HG02642 (cell line): ENCODE results near the gene PCDHB7.
"Not testable (repeated sequence)": the region's sequence is repeated elsewhere in the genome, so short reads cannot be mapped to it uniquely, and the experiment has no call there.

Source experiments
- ATAC-seq: cut with Tn5 transposase; IDR thresholded peaks from one replicate; pipeline ENCODE4 v1.9.1; 2021; ENCODE audit warnings: mild to moderate bottlenecking; ENCODE audit not compliant: unreplicated experiment, poor library complexity

Gene PCDHB7

GRCh38 chr5:141179371-141179770 lies 6.9 kb downstream of the PCDHB7 start:
- not testable (repeated sequence) for ATAC-seq

- ATAC-seq = not testable (repeated sequence)
These were observed 7.4 kb downstream of the PCDHB7 start for GRCh38 chr5:141179876-141180275.

DNA sequence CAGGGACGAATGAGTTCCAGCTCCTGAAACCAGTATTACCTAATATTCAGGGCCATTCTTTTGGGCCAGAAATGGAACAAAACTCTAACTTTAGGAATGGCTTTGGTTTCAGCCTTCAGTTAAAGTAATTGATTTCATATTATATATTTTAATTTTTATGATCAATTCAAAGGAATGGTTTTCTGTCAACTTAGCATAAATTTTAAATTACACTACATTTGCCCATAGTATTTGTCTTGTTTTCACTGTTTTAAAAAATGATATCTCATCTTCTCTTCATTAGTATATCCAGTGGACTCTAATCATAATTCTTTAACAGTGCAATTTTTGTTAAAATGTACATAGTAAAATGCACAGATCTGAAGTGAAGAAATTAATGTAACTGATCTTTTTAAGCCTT lies 7.9 kb downstream of the PCDHB7 start:
- ATAC-seq = no peak

DNA sequence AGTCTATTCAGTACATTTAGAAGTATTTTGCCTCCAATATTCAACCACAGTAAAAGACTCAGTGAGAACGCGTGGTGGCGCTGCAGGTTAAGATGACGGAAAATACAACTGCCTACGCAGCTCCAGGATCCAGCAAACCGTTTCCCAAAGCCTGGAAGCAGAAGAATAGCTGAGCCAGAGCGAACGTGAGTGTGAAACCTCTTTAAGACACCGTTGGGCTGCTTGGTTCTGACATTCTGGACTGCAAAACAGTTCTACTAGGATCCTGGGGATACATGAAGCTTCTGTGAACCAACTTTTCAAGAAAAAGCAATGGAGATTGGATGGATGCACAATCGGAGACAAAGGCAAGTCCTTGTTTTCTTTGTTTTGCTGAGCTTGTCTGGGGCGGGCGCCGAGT lies 9.8 kb downstream of the PCDHB7 start, which contains the start of gene PCDHB16:
Gene PCDHB16, plus strand, starts transcription at position 140 of the 400 bp plus-strand sequence. Its CDS starts 173 bp downstream, at position 313.
- no peak for ATAC-seq

- ATAC-seq = not testable (repeated sequence)
These were observed 11.8 kb downstream of the PCDHB7 start for GRCh38 chr5:141184117-141184855.

DNA sequence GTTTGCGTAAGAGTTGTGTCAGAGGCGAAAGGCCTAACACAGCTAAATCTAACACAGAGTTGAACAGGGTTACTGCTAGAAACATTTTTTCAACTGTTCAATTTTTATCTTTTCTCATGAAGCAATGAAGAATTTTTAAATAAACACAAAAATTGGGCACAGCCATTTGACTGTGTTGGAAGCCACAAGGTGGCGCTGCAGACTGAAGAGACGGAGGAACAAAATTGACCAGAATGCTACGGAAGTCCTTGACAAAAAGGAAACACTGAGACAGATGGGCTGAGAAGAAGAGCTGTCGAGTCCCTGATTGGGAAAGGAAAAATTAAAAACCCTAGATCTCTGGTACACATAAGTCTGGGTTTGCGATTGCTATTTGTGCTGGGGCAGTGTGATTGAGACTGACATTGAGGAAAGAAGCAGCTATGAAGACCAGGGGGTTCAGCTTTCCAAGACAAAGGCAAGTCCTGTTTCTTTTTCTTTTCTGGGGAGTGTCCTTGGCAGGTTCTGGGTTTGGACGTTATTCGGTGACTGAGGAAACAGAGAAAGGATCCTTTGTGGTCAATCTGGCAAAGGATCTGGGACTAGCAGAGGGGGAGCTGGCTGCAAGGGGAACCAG lies 14.6 kb downstream of the PCDHB7 start, which contains the start of gene PCDHB9:
Gene PCDHB9, plus strand, starts transcription at position 265 of the 616 bp plus-strand sequence. Its CDS starts 158 bp downstream, at position 423.
- no peak for ATAC-seq

GRCh38 chr5:141188682-141189081 lies 16.2 kb downstream of the PCDHB7 start:
- not testable (repeated sequence) for ATAC-seq

DNA sequence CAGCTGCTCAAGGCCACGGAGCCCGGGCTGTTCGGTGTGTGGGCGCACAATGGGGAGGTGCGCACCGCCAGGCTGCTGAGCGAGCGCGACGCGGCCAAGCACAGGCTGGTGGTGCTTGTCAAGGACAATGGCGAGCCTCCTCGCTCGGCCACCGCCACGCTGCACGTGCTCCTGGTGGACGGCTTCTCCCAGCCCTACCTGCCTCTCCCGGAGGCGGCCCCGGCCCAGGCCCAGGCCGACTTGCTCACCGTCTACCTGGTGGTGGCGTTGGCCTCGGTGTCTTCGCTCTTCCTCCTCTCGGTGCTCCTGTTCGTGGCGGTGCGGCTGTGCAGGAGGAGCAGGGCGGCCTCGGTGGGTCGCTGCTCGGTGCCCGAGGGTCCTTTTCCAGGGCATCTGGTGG lies 16.7 kb downstream of the PCDHB7 start:
- not testable (repeated sequence) for ATAC-seq

GRCh38 chr5:141192110-141192725 lies 19.8 kb downstream of the PCDHB7 start, which contains the start of gene PCDHB10:
Gene PCDHB10, plus strand, starts transcription at chr5:141192353. Its CDS starts 200 bp downstream, at chr5:141192553.
- no peak for ATAC-seq

DNA sequence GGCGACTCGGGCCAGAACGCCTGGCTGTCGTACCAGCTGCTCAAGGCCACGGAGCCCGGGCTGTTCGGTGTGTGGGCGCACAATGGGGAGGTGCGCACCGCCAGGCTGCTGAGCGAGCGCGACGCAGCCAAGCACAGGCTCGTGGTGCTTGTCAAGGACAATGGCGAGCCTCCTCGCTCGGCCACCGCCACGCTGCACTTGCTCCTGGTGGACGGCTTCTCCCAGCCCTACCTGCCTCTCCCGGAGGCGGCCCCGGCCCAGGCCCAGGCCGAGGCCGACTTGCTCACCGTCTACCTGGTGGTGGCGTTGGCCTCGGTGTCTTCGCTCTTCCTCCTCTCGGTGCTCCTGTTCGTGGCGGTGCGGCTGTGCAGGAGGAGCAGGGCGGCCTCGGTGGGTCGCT lies 21.9 kb downstream of the PCDHB7 start:
- ATAC-seq = not testable (repeated sequence)

DNA sequence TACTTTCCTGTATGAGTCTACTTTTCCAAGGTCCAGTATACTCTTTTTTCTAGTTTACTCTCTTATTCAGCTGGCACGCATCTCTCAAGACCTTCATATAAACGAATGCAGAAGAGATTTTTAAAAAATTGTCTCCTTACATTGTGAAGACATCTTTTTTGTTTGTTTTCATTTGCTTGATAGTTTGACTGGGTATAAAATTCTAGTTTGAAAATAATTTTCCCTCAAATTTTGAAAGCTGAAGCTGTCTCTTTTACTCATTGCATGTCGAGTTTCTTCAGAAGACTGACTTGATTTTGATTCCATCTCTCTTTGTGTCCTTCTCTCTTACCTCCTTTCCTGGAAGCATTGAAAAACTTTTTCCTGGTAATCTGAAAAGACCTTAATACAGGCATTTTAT lies 23.9 kb downstream of the PCDHB7 start:
- ATAC-seq = no peak

- ATAC-seq = no peak
These were observed 27.2 kb downstream of the PCDHB7 start, which contains the start of gene PCDHB11 for GRCh38 chr5:141199359-141200235. Gene PCDHB11, plus strand, starts transcription at chr5:141199627. Its CDS starts 148 bp downstream, at chr5:141199775.

- ATAC-seq = not testable (repeated sequence)
These were observed 28.7 kb downstream of the PCDHB7 start for GRCh38 chr5:141201126-141201525.

DNA sequence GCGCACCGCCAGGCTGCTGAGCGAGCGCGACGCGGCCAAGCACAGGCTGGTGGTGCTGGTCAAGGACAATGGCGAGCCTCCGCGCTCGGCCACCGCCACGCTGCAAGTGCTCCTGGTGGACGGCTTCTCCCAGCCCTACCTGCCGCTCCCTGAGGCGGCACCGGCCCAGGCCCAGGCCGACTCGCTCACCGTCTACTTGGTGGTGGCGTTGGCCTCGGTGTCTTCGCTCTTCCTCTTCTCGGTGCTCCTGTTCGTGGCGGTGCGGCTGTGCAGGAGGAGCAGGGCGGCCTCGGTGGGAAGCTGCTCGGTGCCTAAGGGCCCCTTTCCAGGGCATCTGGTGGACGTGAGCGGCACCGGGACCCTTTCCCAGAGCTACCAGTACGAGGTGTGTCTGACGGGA lies 29.2 kb downstream of the PCDHB7 start:
- ATAC-seq = not testable (repeated sequence)

DNA sequence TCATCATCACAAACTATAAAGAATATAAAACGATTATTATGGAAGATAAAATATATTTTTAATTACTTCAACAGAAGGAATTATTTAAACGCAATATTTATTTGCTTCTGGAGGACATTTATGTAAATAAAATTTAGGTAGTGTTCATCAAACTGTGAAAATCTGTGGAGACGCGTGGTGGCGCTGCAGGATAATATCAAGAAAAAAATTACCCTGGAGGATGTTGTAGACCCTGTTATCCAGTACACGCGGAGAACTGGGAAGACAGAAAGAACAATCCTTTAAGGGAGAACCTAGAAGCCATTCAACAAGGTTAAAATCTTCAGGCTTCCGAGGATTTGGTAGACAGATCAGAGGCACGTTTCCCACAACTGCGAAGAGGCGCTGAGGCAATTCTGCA lies 36.0 kb downstream of the PCDHB7 start, which contains the start of gene PCDHB12:
Gene PCDHB12, plus strand, starts transcription at position 242 of the 400 bp plus-strand sequence. CDS start 189 bp downstream, outside the sequence.
- ATAC-seq = no peak

DNA sequence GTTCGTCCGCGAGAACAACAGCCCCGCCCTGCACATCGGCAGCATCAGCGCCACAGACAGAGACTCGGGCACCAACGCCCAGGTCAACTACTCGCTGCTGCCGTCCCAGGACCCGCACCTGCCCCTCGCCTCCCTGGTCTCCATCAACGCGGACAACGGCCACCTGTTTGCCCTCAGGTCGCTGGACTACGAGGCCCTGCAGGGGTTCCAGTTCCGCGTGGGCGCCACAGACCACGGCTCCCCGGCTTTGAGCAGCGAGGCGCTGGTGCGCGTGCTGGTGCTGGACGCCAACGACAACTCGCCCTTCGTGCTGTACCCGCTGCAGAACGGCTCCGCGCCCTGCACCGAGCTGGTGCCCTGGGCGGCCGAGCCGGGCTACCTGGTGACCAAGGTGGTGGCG lies 37.8 kb downstream of the PCDHB7 start:
- ATAC-seq = not testable (repeated sequence)

DNA sequence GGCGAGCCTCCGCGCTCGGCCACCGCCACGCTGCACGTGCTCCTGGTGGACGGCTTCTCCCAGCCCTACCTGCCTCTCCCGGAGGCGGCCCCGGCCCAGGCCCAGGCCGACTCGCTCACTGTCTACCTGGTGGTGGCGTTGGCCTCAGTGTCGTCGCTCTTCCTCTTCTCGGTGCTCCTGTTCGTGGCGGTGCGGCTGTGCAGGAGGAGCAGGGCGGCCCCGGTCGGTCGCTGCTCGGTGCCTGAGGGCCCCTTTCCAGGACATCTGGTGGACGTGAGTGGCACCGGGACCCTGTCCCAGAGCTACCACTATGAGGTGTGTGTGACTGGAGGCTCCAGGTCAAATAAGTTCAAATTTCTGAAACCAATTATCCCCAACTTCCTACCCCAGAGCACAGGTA lies 38.4 kb downstream of the PCDHB7 start:
- not testable (repeated sequence) for ATAC-seq

DNA sequence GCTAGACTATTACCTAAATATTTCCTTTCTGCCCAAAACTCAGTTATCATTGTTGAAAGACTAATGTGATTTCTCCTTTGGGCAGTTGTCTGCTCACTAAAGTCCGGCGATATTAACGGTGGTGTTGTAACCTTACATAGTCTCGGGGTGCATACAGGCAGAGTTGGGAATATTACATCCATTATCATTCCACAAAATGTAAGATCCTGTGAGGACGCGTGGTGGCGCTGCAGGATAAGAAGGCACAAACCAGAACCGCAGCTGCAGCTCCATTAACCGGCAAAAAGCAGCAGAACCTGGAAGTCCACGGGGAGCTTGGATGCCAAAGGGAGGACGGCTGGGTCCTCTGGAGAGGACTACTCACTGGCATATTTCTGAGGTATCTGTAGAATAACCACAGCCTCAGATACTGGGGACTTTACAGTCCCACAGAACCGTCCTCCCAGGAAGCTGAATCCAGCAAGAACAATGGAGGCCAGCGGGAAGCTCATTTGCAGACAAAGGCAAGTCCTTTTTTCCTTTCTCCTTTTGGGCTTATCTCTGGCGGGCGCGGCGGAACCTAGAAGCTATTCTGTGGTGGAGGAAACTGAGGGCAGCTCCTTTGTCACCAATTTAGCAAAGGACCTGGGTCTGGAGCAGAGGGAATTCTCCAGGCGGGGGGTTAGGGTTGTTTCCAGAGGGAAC lies 41.4 kb downstream of the PCDHB7 start, which contains the start of gene PCDHB13:
Gene PCDHB13, plus strand, starts transcription at position 264 of the 684 bp plus-strand sequence. Its CDS starts 205 bp downstream, at position 469.
- not testable (repeated sequence) for ATAC-seq

DNA sequence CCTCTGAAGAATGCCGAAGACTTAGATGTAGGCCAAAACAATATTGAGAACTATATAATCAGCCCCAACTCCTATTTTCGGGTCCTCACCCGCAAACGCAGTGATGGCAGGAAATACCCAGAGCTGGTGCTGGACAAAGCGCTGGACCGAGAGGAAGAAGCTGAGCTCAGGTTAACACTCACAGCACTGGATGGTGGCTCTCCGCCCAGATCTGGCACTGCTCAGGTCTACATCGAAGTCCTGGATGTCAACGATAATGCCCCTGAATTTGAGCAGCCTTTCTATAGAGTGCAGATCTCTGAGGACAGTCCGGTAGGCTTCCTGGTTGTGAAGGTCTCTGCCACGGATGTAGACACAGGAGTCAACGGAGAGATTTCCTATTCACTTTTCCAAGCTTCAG lies 42.1 kb downstream of the PCDHB7 start:
- not testable (repeated sequence) for ATAC-seq
